HepG2 (cell line): ENCODE results near the gene PNPLA2. TPM values are rescaled to one million over a fixed set of nuclear protein-coding genes. Genes with fewer than 3 reads are reported as not detected.

Experiments used
- ATAC-seq: fragments of 200-7000 bp; cut with Tn5 transposase; 3 replicates; pipeline ENCODE4 v1.9.1; 2020; ENCODE audit warnings: mild to moderate bottlenecking, moderate library complexity
- BruUV-seq: library from RNA; stranded (reverse); fragments of 400-500 nt; replicated peaks from 2 replicates; lab custom pipeline; 2021; lab: Mats Ljungman, UMichigan
- CTCF ChIA-PET: fragments of 300-600 bp; formaldehyde crosslinking; extraction: SDS; loops from one replicate; lab custom pipeline; 2021; ENCODE audit warnings: low total read pairs, inconsistent platforms, low intra/inter-chr PET ratio; lab: Yijun Ruan, JAX
- POLR2A ChIA-PET: fragments of 350-600 bp; sonication (Branson Sonifier 250); formaldehyde crosslinking; loops from one replicate; lab custom pipeline; 2020; ENCODE audit warnings: antibody characterized with exemption, inconsistent platforms; lab: Yijun Ruan, JAX
- DNase-seq: peaks from one replicate; pipeline ENCODE4 v3.0.0-alpha.2; 2015; ENCODE audit warnings: low spot score
- FAIRE-seq: peaks from 3 replicates; lab custom pipeline; 2011; peaks lifted over from hg19 to GRCh38; lab: Jason Lieb, UNC
- H2AFZ ChIP-seq: one replicate; pipeline ENCODE4 v1.6.1; 2011; ENCODE audit warnings: low read length, inconsistent platforms
- H3K27ac ChIP-seq: fragments of 300-600 bp; 3 replicates; pipeline ENCODE4 v1.8.0; 2011; ENCODE audit warnings: mixed run types, mild to moderate bottlenecking, mixed read lengths, low read length, inconsistent platforms; ENCODE audit not compliant: insufficient read depth; ENCODE audit errors: extremely low read length
- H3K27me3 ChIP-seq, 2 experiments: fragments of 200-600 bp in 1 of 2; 2 replicates in 1 of 2; 3 replicates in 1 of 2; pipeline versions ENCODE4 v1.6.0 to v1.8.0; 2011; ENCODE audit warnings: low read length in 2 of 2, mild to moderate bottlenecking in 2 of 2, moderate library complexity in 2 of 2, inconsistent platforms in 1 of 2; ENCODE audit not compliant: insufficient read depth in 2 of 2, control insufficient read depth in 1 of 2
- H3K36me3 ChIP-seq, 2 experiments: fragments of 200-600 bp in 1 of 2; replicated peaks in 1 of 2; 2 replicates in 1 of 2; 3 replicates in 1 of 2; pipeline versions ENCODE4 v1.5.1 to v1.8.0; 2011; ENCODE audit warnings: low read length in 2 of 2, inconsistent platforms in 1 of 2; ENCODE audit not compliant: insufficient read depth in 2 of 2, control insufficient read depth in 1 of 2
- H3K4me1 ChIP-seq: 2 replicates; pipeline ENCODE4 v1.5.1; 2012; ENCODE audit warnings: low read length, inconsistent platforms; ENCODE audit not compliant: insufficient read depth
- H3K4me2 ChIP-seq: 2 replicates; pipeline ENCODE4 v1.6.0; 2011; ENCODE audit warnings: low read depth, low read length, inconsistent platforms
- H3K4me3 ChIP-seq, 3 experiments: fragments of 200-600 bp in 1 of 3; sonication (generic), shearing (Covaris generic) in 1 of 3; replicated peaks in 1 of 3; 2 replicates each; pipeline ENCODE4 v1.5.1; 2011 to 2016; ENCODE audit warnings: low read length in 3 of 3, inconsistent platforms in 2 of 3, low read depth in 2 of 3, mild to moderate bottlenecking in 2 of 3, control low read depth in 1 of 3, mixed read lengths in 1 of 3; ENCODE audit not compliant: insufficient read depth in 1 of 3
- H3K79me2 ChIP-seq: one replicate; pipeline ENCODE4 v1.6.1; 2011; ENCODE audit warnings: low read length, inconsistent platforms; ENCODE audit not compliant: insufficient read depth
- H3K9ac ChIP-seq: 2 replicates; pipeline ENCODE4 v1.6.0; 2011; ENCODE audit warnings: mild to moderate bottlenecking, low read depth, low read length, inconsistent platforms; ENCODE audit not compliant: insufficient read depth
- H3K9me3 ChIP-seq: 2 replicates; pipeline ENCODE4 v1.5.1; 2012; ENCODE audit warnings: mild to moderate bottlenecking, low read length
- H4K20me1 ChIP-seq: 2 replicates; pipeline ENCODE4 v1.6.0; 2011; ENCODE audit warnings: inconsistent platforms, mild to moderate bottlenecking, low read length, moderate library complexity; ENCODE audit not compliant: insufficient read depth
- AKNA ChIP-seq: sonication (generic); formaldehyde crosslinking; IDR thresholded peaks from 2 replicates; pipeline ENCODE4 v1.4.0; 2020; ENCODE audit warnings: missing genetic modification reagents, borderline replicate concordance
- BRF2 ChIP-seq: sonication (generic); formaldehyde crosslinking; IDR thresholded peaks from 2 replicates; pipeline ENCODE4 v1.8.1; 2022; ENCODE audit warnings: mild to moderate bottlenecking, missing genetic modification reagents
- MED8 ChIP-seq: sonication (generic); formaldehyde crosslinking; IDR thresholded peaks from 2 replicates; pipeline ENCODE4 v1.8.1; 2023; ENCODE audit warnings: mild to moderate bottlenecking, missing genetic modification reagents; ENCODE audit not compliant: insufficient replicate concordance
- MTF2 ChIP-seq: sonication (generic); formaldehyde crosslinking; IDR thresholded peaks from 2 replicates; pipeline ENCODE4 v1.5.0; 2020; ENCODE audit warnings: missing genetic modification reagents, borderline replicate concordance
- NR2C2 ChIP-seq: sonication (generic); formaldehyde crosslinking; IDR thresholded peaks from 2 replicates; pipeline ENCODE4 v1.4.0; 2020; ENCODE audit warnings: missing genetic modification reagents, mild to moderate bottlenecking, moderate library complexity, borderline replicate concordance
- RFX1 ChIP-seq: fragments of 450-650 bp; IDR thresholded peaks from 2 replicates; pipeline ENCODE4 v1.6.1; 2017
- RXRA ChIP-seq: sonication (generic); formaldehyde crosslinking; IDR thresholded peaks from 2 replicates; pipeline ENCODE4 v1.5.1; 2020; ENCODE audit warnings: missing genetic modification reagents
- TERF1 ChIP-seq: sonication (generic); formaldehyde crosslinking; IDR thresholded peaks from 2 replicates; pipeline ENCODE4 v1.8.0; 2022; ENCODE audit warnings: mild to moderate bottlenecking, missing genetic modification reagents, moderate library complexity
- TRIM22 ChIP-seq: fragments of 450-650 bp; IDR thresholded peaks from 2 replicates; pipeline ENCODE4 v1.6.1; 2017
- ZNF34 ChIP-seq: sonication (generic); formaldehyde crosslinking; IDR thresholded peaks from 2 replicates; pipeline ENCODE4 v1.4.0; 2020; ENCODE audit warnings: mild to moderate bottlenecking, missing genetic modification reagents, borderline replicate concordance
- ZNF451 ChIP-seq: sonication (generic); formaldehyde crosslinking; IDR thresholded peaks from 2 replicates; pipeline ENCODE4 v1.5.0; 2020; ENCODE audit warnings: mild to moderate bottlenecking, missing genetic modification reagents
- ZNF484 ChIP-seq: sonication (generic); formaldehyde crosslinking; IDR thresholded peaks from 2 replicates; pipeline ENCODE4 v1.5.1; 2020; ENCODE audit warnings: mild to moderate bottlenecking, low read depth, missing genetic modification reagents, borderline replicate concordance
- ZNF674 ChIP-seq: sonication (generic); formaldehyde crosslinking; IDR thresholded peaks from 2 replicates; pipeline ENCODE4 v1.5.0; 2020; ENCODE audit warnings: low read depth, mild to moderate bottlenecking, missing genetic modification reagents
- ZNF768 ChIP-seq: sonication (generic); formaldehyde crosslinking; IDR thresholded peaks from 2 replicates; pipeline ENCODE4 v1.4.0; 2020; ENCODE audit warnings: missing genetic modification reagents
- WGBS: methylation state at CpG from one replicate; pipeline ENCODE4 v1.1.6; 2017; ENCODE audit warnings: low lambda C conversion rate; 5-methylcytosine and 5-hydroxymethylcytosine counted together
- in situ Hi-C: cut with HindIII; loops from 2 replicates; pipeline ENCODE4 v1.10.0; 2017; ENCODE audit warnings: low pct_unique_long_range_greater_than_20kb; ENCODE audit not compliant: extremely low pct_ligation_motif_present
- intact Hi-C: fragments of 100-400 bp; cut with micrococcal nuclease; formaldehyde crosslinking; loops from one replicate; pipeline ENCODE4 v1.10.0; 2022; ENCODE audit not compliant: unreplicated experiment
- polyA plus RNA-seq, 8 experiments: library from polyadenylated mRNA; depleted of rRNA in 3 of 8; stranded (reverse) in 7 of 8; unstranded in 1 of 8; fragments of >200 nt; fragmentation: Illumina TruSeq in 4 of 8; extraction: Trizol in 4 of 8; gene quantifications; 2 replicates each; pipeline versions ENCODE4 v1.2.1 to v1.2.3, GENCODE V29; 2011 to 2016; ENCODE audit warnings: low read depth in 4 of 8, missing spikeins in 1 of 8, mixed read lengths in 1 of 8; ENCODE audit not compliant: insufficient read depth in 1 of 8
- total RNA-seq, 5 experiments: library from RNA; depleted of rRNA; stranded (reverse); fragments of >200 nt; fragmentation: Illumina TruSeq; extraction: Trizol; gene quantifications; 2 replicates each; pipeline ENCODE4 v1.2.3, GENCODE V29; 2016; ENCODE audit warnings: low read depth in 1 of 5

Gene PNPLA2
- total and polyA plus RNA-seq, 2 of the 13 experiments (the other 11 are each of a cell fraction or from before 2014, with no cell fraction given): 10.5 to 43.2 TPM

- DNase-seq: no peak
- no peaks in the 10 kb centered on the region for H3K27me3 ChIP-seq
- in situ Hi-C loops: no loop called here
- TSS peak; percentile 41 for BruUV-seq
- H3K4me2 ChIP-seq: peak overlapping the region; percentile 83
- ATAC-seq: no peak
- H3K79me2 ChIP-seq: peaks cover 22% of the 10 kb centered on the region
- WGBS: 97% methylated on average over 16 of the region's 23 CpGs
- POLR2A ChIA-PET: interaction anchor here (1.9 to 4.9 kb wide), 3 partner anchors 16 to 51 kb away, joined by 5 to 44 read pairs (median 12); no protein-coding TSS in a partner anchor
- H2AFZ ChIP-seq: no peak overlapping the region
- H4K20me1 ChIP-seq: peaks cover 6% of the 10 kb centered on the region
- no peak for FAIRE-seq
- CTCF ChIA-PET: no interaction called here
- peak overlapping the region; percentile 75 for H3K27ac ChIP-seq
- peaks cover 41% of the 10 kb centered on the region for H3K4me1 ChIP-seq
- no peak overlapping the region for H3K9ac ChIP-seq
- peaks cover 5 to 12% of the 10 kb centered on the region in 2 experiments; a peak in 3 of 5 replicates for H3K36me3 ChIP-seq
- intact Hi-C loops: no loop called here
- no peak overlapping the region; a peak in 1 of 6 replicates for H3K4me3 ChIP-seq
- no peaks in the 10 kb centered on the region for H3K9me3 ChIP-seq
- TF ChIP-seq NR2C2 (CRISPR knock-in tag): no peak
- TF ChIP-seq ZNF674 (CRISPR knock-in tag): no peak
- no peak for TF ChIP-seq ZNF451 (CRISPR knock-in tag)
- no peak for TF ChIP-seq TRIM22
- TF ChIP-seq ZNF484: no peak
- no peak for TF ChIP-seq MTF2 (CRISPR knock-in tag)
- TF ChIP-seq RFX1: no peak
- no peak for TF ChIP-seq AKNA (CRISPR knock-in tag)
- TF ChIP-seq RXRA: 0 out of 2 replicates have a peak, but pooled peaks have one; percentile 12
- no peak for TF ChIP-seq BRF2
- no peak for TF ChIP-seq TERF1 (CRISPR knock-in tag)
- no peak for TF ChIP-seq ZNF768
- no peak for TF ChIP-seq ZNF34 (CRISPR knock-in tag)
- TF ChIP-seq MED8: peak; percentile 19
Observed at GRCh38 chr11:778976-779954, 39.4 kb upstream of the PNPLA2 start.
